ENCODE data around the gene PLCL2. TPM values are rescaled to one million over a fixed set of nuclear protein-coding genes. Genes with fewer than 3 reads are reported as not detected.

PLCL2 gene
- total RNA-seq, 1 donor from 2014 or later = 26.4 TPM

GRCh38 chr3:17081520-17081919 lies 196.8 kb downstream of the PLCL2 start:
- no peak overlapping the region for H3K4me3 ChIP-seq
- TF ChIP-seq CTCF (IDR thresholded peaks at IDR 0.05) (no peak), EZH2phosphoT487 (IDR thresholded peaks at IDR 0.05) (no peak)
- no peak overlapping the region for H3K27ac ChIP-seq
- H3K9me3 ChIP-seq (ENCODE audit: low read depth) = no peaks in the 10 kb centered on the region
- no peaks in the 10 kb centered on the region for H3K79me2 ChIP-seq (ENCODE audit: low read depth)
- peaks cover 5% of the 10 kb centered on the region for H3K9me3 Mint-ChIP-seq
- peaks cover 6% of the 10 kb centered on the region for H3K36me3 ChIP-seq
- H3K4me1 Mint-ChIP-seq = peaks cover 3% of the 10 kb centered on the region
- H4K20me1 ChIP-seq (ENCODE audit: low read depth) = no peaks in the 10 kb centered on the region
- H3K27ac Mint-ChIP-seq = no peak overlapping the region
- H3K4me2 ChIP-seq = no peak overlapping the region
- no peak overlapping the region for H3K9ac ChIP-seq
- no peaks in the 10 kb centered on the region for H3K4me1 ChIP-seq
- no peaks in the 10 kb centered on the region for H3K27me3 ChIP-seq
- H3F3A ChIP-seq (ENCODE audit: low read depth) = no peaks in the 10 kb centered on the region
- no peak overlapping the region for H3K4me3 Mint-ChIP-seq
- peaks cover 3% of the 10 kb centered on the region for H3K27me3 Mint-ChIP-seq (ENCODE audit: insufficient read depth, low read depth)
- no peak overlapping the region for H2AFZ ChIP-seq (replicated peaks)
- peaks cover 6% of the 10 kb centered on the region for H3K36me3 Mint-ChIP-seq
- no peak for DNase-seq (ENCODE audit: low spot score)

GRCh38 chr3:17087509-17087908 lies 202.8 kb downstream of the PLCL2 start:
- no peaks in the 10 kb centered on the region for H3K9me3 ChIP-seq (ENCODE audit: low read depth)
- H3K36me3 ChIP-seq = peaks cover 6% of the 10 kb centered on the region
- H3K27me3 ChIP-seq = no peaks in the 10 kb centered on the region
- H3F3A ChIP-seq (ENCODE audit: low read depth) = peaks cover 4% of the 10 kb centered on the region
- peaks cover 16% of the 10 kb centered on the region for H3K4me1 ChIP-seq
- Mint-ChIP-seq H3K27me3 (ENCODE audit: insufficient read depth, low read depth) (peaks cover 5% of the 10 kb centered on the region), H3K4me1 (peaks cover 3% of the 10 kb centered on the region), H3K9me3 (peaks cover 3% of the 10 kb centered on the region), H3K4me3 (no peak overlapping the region), H3K27ac (no peak overlapping the region), H3K36me3 (peaks cover 5% of the 10 kb centered on the region)
- H3K4me2 ChIP-seq = no peak overlapping the region
- no peak overlapping the region for H2AFZ ChIP-seq (replicated peaks)
- no peak overlapping the region for H3K4me3 ChIP-seq
- H3K9ac ChIP-seq = no peak overlapping the region
- no peak for DNase-seq (ENCODE audit: low spot score)
- TF ChIP-seq CTCF (IDR thresholded peaks at IDR 0.05) = no peak
- TF ChIP-seq EZH2phosphoT487 (IDR thresholded peaks at IDR 0.05) = no peak
- TF ChIP-seq EZH2 (IDR thresholded peaks at IDR 0.05) = no peak
- no peaks in the 10 kb centered on the region for H3K79me2 ChIP-seq (ENCODE audit: low read depth)
- no peaks in the 10 kb centered on the region for H4K20me1 ChIP-seq (ENCODE audit: low read depth)
- H3K27ac ChIP-seq = no peak overlapping the region

- Histone ChIP-seq H3K9me3 (ENCODE audit: low read depth) (no peaks in the 10 kb centered on the region), H3K9ac (no peak overlapping the region), H3K36me3 (peaks cover 6% of the 10 kb centered on the region), H3K4me3 (no peak overlapping the region), H2AFZ (replicated peaks) (no peak overlapping the region), H4K20me1 (ENCODE audit: low read depth) (no peaks in the 10 kb centered on the region), H3K4me1 (peaks cover 16% of the 10 kb centered on the region), H3F3A (ENCODE audit: low read depth) (peaks cover 4% of the 10 kb centered on the region), H3K27me3 (no peaks in the 10 kb centered on the region), H3K79me2 (ENCODE audit: low read depth) (no peaks in the 10 kb centered on the region), H3K27ac (no peak overlapping the region), H3K4me2 (no peak overlapping the region)
- Mint-ChIP-seq H3K27ac (no peak overlapping the region), H3K27me3 (ENCODE audit: insufficient read depth, low read depth) (peaks cover 5% of the 10 kb centered on the region), H3K9me3 (peaks cover 3% of the 10 kb centered on the region), H3K4me3 (no peak overlapping the region), H3K4me1 (peaks cover 3% of the 10 kb centered on the region), H3K36me3 (peaks cover 5% of the 10 kb centered on the region)
- DNase-seq (ENCODE audit: low spot score) = no peak
- no peak for TF ChIP-seq CTCF (IDR thresholded peaks at IDR 0.05)
- TF ChIP-seq EZH2phosphoT487 (IDR thresholded peaks at IDR 0.05) = no peak
- TF ChIP-seq EZH2 (IDR thresholded peaks at IDR 0.05) = no peak
Measured at GRCh38 chr3:17088017-17088416, 203.3 kb downstream of the PLCL2 start.
